ENCODE results near the gene XRCC5. TPM values are rescaled to one million over a fixed set of nuclear protein-coding genes. Genes with fewer than 3 reads are reported as not detected.

Gene XRCC5
- total and polyA plus RNA-seq, 2 of the 8 experiments (the other 6 are each of a cell fraction or from before 2014, with no cell fraction given) = 308 to 644 TPM

- TF ChIP-seq RAD21 (IDR thresholded peaks at IDR 0.05 in 1 of 2, conservative IDR thresholded peaks at IDR 0.05 in 1 of 2; ENCODE audit: low read depth in 2 of 2, low read length in 2 of 2) (no peak), SP4 (IDR thresholded peaks at IDR 0.05; ENCODE audit: low read length) (no peak), JUND (IDR thresholded peaks at IDR 0.05; ENCODE audit: low read length) (no peak), ZNF274 (IDR thresholded peaks at IDR 0.05; ENCODE audit: borderline replicate concordance, extremely low read depth, low read length) (no peak), SUZ12 (IDR thresholded peaks at IDR 0.05; ENCODE audit: low read length) (no peak), SIRT6 (IDR thresholded peaks at IDR 0.05; ENCODE audit: low read length) (no peak), NANOG (IDR thresholded peaks at IDR 0.05; ENCODE audit: insufficient read depth, low read depth, low read length, poor library complexity, severe bottlenecking) (no peak), SIN3A (conservative IDR thresholded peaks at IDR 0.05 in 1 of 2, IDR thresholded peaks at IDR 0.05 in 1 of 2; ENCODE audit: low read depth in 1 of 2, low read length in 2 of 2) (no peak), HDAC6 (IDR thresholded peaks at IDR 0.05; ENCODE audit: low read depth, low read length) (no peak)
Observed at GRCh38 chr2:216082805-216083204, 26.3 kb upstream of the XRCC5 start (continued).

Measured in H1 (cell line).